EH (cell line): Measurements from ENCODE around the gene ZCCHC24.
"Not testable (repeated sequence)": the region's sequence is repeated elsewhere in the genome, so short reads cannot be mapped to it uniquely, and the experiment has no call there.

Experiments used
- DNase-seq: peaks from one replicate; pipeline ENCODE4 v3.0.0-alpha.2; 2015; ENCODE audit warnings: low read depth

The ZCCHC24 gene

GRCh38 chr10:79346388-79347225, 98.8 kb downstream of the ZCCHC24 start:
- no peak for DNase-seq

- no peak for DNase-seq
Observed at GRCh38 chr10:79346012-79346340, 99.4 kb downstream of the ZCCHC24 start.

- no peak for DNase-seq
Observed at GRCh38 chr10:79345241-79346011, 100.0 kb downstream of the ZCCHC24 start.

GRCh38 chr10:79344502-79345195, 100.8 kb downstream of the ZCCHC24 start:
- DNase-seq = no peak

GRCh38 chr10:79342811-79343561, 102.4 kb downstream of the ZCCHC24 start:
- DNase-seq = no peak

- no peak for DNase-seq
Observed at GRCh38 chr10:79342295-79342761, 103.1 kb downstream of the ZCCHC24 start.

- no peak for DNase-seq
Observed at GRCh38 chr10:79340646-79341244, 104.7 kb downstream of the ZCCHC24 start.

- DNase-seq = no peak
Observed at GRCh38 chr10:79339266-79339665, 106.2 kb downstream of the ZCCHC24 start.

GRCh38 chr10:79337783-79338469, 107.5 kb downstream of the ZCCHC24 start:
- not testable (repeated sequence) for DNase-seq

GRCh38 chr10:79336739-79337138, 108.7 kb downstream of the ZCCHC24 start:
- no peak for DNase-seq

GRCh38 chr10:79336276-79336675, 109.1 kb downstream of the ZCCHC24 start:
- DNase-seq = no peak

GRCh38 chr10:79335470-79336235, 109.8 kb downstream of the ZCCHC24 start:
- DNase-seq = no peak

GRCh38 chr10:79335094-79335469, 110.3 kb downstream of the ZCCHC24 start:
- no peak for DNase-seq

- DNase-seq = no peak
Observed at GRCh38 chr10:79334573-79334972, 110.9 kb downstream of the ZCCHC24 start.

- DNase-seq = peak; percentile 88
Observed at GRCh38 chr10:79333513-79333912, 111.9 kb downstream of the ZCCHC24 start.

- not testable (repeated sequence) for DNase-seq
Observed at GRCh38 chr10:79332610-79333315, 112.7 kb downstream of the ZCCHC24 start.
